AG08396 (cell line): ENCODE data around the gene NPB.
A peak's percentile ranks its signal among the peaks of the same experiment; 100 is the strongest.

Experiments used
- DNase-seq: peaks from one replicate; pipeline ENCODE4 v3.0.0; 2012; ENCODE audit warnings: low spot score, mixed read lengths

NPB gene

DNA sequence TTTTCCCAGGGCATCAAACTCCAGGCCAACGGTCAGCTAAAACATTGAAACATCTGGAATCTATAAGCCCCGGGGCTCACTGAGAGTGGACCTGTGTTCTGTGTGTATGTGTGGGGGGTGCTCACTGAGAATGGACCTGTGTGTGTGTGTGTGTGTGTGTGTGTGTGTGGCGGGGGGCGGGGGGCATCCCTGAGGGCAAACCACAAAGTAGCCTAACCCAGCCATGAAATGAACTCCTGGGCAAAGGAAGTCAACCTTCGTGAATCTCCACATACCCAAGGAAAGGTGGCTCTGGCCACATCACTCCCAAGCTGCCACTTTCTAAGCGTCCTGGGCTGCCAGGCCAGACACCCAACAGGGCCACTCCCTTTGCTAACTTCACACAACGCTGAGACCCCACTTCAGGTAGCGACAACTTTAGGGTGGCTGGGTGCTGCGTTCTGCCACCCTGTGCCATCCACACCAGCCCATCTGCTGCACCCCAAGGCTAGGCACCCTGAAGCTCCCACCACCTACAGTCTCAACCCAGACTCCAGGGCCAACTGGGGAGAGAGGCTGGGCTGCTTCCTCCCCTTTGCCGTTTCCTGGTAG, 23.9 kb downstream of the NPB start:
- DNase-seq: no peak

DNA sequence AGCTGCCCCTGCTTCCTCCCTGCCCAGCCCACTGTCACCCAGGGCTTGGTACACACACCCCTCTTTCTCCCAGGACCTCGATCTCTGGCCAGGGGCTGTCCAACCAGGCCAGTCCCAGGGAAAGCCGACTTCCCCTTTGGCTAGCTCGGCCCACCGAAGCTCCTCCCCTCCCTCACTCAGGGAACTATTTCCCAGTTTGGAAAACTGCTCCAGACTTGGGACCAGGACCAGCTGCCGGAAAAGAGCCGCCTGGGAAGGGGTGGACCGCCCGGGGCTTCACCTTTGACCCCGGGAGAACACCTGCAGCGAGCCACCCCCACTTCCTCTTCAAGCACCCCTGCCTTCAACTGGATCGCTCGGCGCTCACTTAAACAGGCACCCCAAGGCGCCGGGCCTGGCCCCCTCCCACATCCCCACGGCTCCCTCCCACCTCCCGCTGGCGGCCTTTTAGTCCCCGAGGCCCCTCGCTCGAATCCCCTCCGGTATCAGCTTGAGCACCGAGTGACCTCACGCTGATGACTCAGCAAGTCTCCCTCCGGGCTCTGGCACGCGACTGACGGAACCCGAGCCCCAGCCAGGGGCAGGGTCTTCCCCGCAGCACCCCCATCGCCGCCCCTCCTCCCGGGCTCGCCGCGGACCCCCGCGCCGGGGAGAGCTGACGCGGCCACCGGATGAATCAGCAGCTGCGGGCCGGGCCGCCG, 24.6 kb downstream of the NPB start:
- peak; percentile 89 for DNase-seq

- no peak for DNase-seq
Measured at GRCh38 chr17:81927152-81927652, 25.2 kb downstream of the NPB start.

- peak; percentile 99 for DNase-seq
Measured at GRCh38 chr17:81927653-81928543, 25.9 kb downstream of the NPB start, which contains the start of gene MAFG. TSS of gene MAFG (minus strand) at chr17:81927735. CDS start at chr17:81923185, 4,550 bp downstream.

DNA sequence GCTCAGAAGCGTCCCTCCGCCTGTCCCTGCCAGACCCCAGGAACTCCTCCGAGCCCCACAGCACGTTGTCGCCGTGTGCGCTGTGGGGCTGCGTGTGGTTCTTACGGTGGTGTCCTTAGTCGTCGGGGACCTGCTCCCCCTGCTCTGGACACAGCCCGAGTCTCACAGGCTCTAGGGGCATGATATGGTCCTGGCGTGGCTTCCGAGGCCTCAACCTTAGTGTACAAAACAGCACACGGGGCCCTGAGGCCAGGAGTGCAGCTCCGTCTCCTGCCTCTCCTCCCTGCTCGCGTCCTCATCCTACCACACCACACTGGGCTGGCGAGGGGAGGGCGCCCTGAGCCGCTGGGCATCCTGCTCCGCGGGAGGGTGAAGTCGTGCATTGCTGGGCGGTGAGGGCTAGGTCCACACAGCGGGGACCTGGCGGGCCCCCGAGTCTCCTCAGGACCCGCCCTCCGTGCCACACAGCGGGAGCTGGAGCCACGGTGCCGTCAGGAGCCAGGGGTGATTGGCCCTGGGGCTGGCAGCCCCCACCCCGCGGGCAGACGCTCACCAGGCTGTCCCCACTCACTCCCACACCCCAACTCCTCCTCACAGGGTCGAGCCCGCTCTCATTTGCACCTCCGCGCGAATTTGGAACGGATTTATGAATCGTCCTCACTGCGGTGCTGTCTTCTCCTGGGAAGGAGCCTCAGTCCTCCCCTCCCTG, 26.7 kb downstream of the NPB start:
- no peak for DNase-seq

GRCh38 chr17:81929253-81930141, 27.5 kb downstream of the NPB start:
- DNase-seq: no peak

- DNase-seq: no peak
Measured at GRCh38 chr17:81930142-81931125, 28.4 kb downstream of the NPB start.

DNA sequence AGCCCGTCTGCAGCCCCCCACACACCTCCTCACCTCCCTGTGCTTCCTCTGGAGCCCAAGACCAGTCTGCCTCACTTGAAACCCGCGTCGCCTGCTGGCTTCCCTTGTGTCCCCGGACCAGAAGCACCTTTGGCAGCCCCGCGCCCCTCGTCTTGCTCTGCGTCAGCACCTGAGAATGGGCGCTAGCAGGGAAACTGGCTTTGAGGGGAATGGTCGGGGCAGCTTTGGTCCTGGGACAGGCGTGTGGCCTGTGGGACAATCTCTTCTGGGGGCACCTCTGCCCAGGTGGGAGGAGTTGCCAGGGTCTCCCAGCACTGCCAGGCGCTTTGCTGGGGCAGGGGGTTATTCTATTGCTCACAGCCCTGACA, 29.1 kb downstream of the NPB start:
- DNase-seq: no peak

DNA sequence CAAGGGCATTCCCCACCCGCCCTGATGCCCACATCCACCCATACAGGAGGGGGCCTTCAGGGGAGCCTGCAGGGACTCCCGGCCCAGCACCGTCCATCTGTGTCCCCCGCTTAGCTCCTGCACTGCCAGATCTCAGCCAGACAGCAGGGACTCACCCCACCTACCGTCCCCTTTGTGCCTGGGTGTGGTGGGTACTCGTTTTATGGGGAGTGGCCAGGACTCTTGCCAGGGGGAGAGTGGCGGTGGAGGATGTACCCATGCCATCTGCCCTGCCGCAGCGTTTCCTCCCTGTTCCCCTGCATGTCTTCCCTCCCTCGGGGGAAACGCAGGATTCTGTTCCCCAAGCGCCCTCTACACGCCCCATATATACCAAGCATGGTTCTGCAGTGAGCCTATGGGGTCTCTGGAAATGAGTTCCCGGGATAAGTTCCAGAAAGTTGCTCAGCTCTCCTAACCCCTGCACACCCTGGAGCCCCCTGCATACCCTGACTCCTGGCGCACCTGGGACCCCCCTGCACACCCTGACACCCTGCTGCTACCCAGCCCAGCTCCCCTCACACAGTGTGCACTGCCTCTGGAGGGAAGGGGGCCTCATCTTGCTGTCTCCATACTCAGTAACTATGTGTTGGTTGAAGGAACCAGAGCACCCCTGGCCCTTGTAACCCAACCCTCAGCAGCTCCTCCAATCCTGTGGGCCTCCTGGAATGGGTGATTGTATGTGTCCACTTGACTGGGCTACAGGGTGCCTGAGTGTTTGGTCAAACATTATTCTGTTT, 29.7 kb downstream of the NPB start:
- DNase-seq: no peak

DNA sequence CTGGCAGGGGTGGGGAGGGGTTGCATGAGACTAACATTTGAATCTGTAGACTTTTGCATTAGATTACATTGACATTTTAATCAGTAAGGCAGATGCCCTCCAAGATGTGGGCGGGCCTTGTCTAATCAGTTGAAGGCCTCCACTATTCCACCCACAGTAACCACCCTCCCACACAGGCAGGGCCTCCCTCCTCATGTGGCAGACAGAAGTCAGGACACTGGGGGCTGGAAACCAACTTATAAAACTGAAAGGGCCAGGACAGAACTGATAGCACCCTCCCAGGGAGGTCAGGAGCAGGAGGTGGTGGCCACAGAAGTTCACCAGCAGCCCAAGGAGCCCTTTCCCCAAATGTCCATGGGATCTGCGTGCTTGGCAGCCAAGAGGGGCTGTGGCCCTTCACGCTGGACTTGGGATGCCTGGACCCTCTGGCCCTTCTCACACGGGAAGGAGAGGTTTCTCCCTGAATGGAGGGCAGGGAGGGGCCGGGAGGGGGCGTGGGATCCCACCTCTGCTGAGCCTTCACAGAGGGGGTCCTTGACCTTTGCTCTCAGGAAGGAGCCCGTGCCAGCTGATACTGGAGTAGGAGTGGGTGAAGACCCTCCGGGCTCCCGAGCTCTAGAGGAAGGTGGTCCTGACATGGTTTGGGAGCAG, 30.4 kb downstream of the NPB start:
- DNase-seq: no peak

DNA sequence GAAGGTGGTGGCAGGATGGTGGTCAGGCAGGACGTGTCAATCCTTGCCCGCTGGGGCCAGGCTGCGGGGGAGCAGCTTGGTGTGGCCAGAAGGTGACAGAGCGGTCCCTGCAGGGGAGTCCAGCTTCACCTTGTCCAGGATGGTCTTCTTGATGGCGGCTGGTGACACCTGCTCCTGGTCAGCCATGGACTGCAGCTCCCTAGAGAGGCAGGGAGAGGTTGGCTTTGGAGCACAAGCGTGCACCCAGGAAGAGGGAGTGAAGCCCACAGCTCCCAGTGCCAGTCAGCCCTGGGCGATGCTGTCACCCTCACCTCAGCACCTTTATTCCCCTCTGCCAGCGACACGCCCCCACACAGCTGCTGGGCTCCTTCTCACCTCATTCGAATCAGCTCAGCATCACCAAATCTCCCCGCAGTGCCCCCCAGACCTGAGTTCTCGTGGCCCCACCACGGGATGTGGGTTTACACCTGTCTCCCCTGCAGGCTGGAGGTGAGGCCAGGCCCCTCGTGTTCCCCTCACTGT, 31.2 kb downstream of the NPB start:
- DNase-seq: no peak

DNA sequence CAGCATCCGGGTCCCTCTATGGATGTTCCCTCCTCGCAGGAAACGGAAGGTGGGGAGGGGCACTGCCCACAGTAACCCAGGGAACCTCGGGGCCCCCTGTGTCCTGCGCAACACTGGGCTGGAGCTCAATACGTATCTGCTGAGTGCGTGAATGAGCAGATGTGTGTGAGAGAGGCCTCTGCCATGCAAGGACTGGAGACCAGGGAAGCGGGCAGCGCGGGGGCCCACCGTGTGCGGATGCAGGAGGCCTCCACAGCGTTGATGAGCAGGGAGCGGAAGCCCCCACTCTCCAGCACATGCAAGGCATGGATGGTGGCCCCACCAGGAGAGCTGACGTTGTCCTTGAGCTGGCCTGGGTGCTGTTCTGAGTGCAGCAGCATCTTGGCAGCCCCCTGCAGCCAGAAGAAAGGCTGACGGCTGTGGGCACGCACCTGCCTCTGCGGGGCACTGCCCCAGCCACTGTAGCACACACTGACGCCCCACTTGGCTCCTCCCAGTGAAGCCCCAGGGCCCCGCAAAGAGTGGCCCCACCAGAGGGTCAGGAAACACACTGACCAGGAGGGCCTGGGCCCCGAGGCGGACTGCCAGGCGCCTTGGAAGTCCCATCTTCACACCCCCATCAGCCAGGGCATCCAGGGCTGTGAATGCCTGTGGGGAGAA, 32.2 kb downstream of the NPB start:
- no peak for DNase-seq

DNA sequence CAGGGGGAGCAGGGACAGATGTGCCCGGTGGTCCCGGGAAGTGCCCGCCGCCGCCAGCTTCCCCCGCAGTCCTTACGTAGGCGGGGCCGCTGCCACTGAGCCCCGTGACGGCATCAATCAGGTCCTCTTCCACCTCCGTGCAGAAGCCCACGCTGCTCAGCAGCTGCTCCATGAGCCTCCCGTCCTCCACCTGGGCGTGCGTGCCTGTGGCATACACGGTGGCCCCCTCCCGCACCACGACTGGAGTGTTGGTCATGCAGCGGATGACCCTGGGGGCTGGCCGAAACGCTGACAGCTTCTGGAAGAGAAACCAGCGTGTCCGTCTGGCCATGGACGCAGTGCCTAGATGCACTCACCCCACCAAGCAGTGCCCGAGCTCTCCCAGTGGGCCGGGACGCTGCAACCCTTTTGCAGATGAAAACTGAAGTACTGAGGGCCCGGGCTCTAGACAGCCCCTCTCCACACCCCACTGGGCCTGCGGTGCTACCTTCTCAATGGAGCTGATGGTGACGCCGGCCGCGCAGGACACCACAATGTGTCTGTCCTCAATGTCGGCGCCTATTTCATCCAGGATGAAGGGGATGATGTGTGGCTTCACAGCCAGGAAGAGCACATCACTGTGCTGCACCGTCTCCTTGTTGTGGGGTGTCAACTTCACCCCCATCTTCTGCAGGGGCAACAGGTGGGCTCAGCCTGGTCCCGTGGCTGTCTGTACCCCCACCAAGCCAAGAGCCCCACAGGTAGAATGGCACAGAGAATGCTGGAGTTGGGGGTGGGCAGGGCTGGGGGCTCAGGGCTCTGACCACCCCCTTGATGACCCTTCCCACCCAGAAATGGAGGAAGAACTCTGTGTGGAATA, 33.0 kb downstream of the NPB start:
- no peak for DNase-seq

- DNase-seq: no peak
Measured at GRCh38 chr17:81935709-81936084, 33.7 kb downstream of the NPB start.

DNA sequence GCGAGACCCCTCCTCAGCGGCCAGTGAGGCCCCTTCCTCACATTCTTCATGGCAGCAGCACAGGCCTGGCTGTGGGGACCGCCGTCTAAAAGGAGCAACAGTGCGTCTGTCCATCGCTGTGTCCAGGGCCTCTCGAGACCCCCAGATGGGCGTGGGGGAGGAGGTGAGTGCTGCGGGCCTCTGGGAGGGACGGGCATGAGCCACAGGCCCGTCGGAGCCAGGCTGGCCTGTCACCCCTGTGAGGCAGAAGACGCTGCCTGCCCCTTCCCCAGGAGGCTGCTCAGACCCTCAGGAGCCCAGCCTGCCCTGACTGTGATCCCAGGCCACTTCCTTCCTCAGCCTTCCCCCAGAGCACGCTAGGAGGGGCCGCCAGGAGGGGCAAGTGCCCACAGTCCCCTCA, 37.2 kb downstream of the NPB start:
- no peak for DNase-seq

GRCh38 chr17:81939881-81940385, 37.9 kb downstream of the NPB start:
- no peak for DNase-seq
